Epithelial cell of prostate (primary cell): ENCODE results near the gene REST.
A peak's percentile ranks its signal among the peaks of the same experiment; 100 is the strongest.
"Not testable (repeated sequence)": the region's sequence is repeated elsewhere in the genome, so short reads cannot be mapped to it uniquely, and the experiment has no call there.

Source experiments
- DNase-seq: peaks from one replicate; pipeline ENCODE4 v3.0.0-alpha.2; 2011; ENCODE audit warnings: low read depth, low spot score
- H3K27ac ChIP-seq: fragments of 450-650 bp; 2 replicates; pipeline ENCODE4 v1.5.1; 2017; ENCODE audit warnings: mild to moderate bottlenecking

The REST gene

GRCh38 chr4:56909086-56909894 lies 1.6 kb downstream of the REST start:
- DNase-seq, result no peak
- peak overlapping the region; percentile 82 for H3K27ac ChIP-seq

GRCh38 chr4:56910172-56910967 lies 2.7 kb downstream of the REST start:
- no peak for DNase-seq
- H3K27ac ChIP-seq, result peak overlapping the region; percentile 82

- no peak for DNase-seq
- H3K27ac ChIP-seq, result no peak overlapping the region
Observed at GRCh38 chr4:56914336-56914735, 6.6 kb downstream of the REST start.

- DNase-seq, result not testable (repeated sequence)
Observed at GRCh38 chr4:56914977-56915376, 7.3 kb downstream of the REST start.

GRCh38 chr4:56927196-56927595 lies 19.5 kb downstream of the REST start:
- DNase-seq, result no peak

More at GRCh38 chr4:56914977-56915376, 7.3 kb downstream of the REST start:
- H3K27ac ChIP-seq, result not testable (repeated sequence)

GRCh38 chr4:56930638-56931037 lies 22.9 kb downstream of the REST start:
- H3K27ac ChIP-seq, result no peak overlapping the region
- DNase-seq, result no peak

More at GRCh38 chr4:56927196-56927595, 19.5 kb downstream of the REST start:
- H3K27ac ChIP-seq, result no peak overlapping the region

- H3K27ac ChIP-seq, result no peak overlapping the region
- no peak for DNase-seq
Observed at GRCh38 chr4:56931924-56932323, 24.2 kb downstream of the REST start.

- peak overlapping the region; percentile 65 for H3K27ac ChIP-seq
- DNase-seq, result peak; percentile 68
Observed at GRCh38 chr4:56937262-56937661, 29.6 kb downstream of the REST start.

- not testable (repeated sequence) for H3K27ac ChIP-seq, DNase-seq
Observed at GRCh38 chr4:56939826-56940225, 32.1 kb downstream of the REST start.

- no peak for DNase-seq
- H3K27ac ChIP-seq, result no peak overlapping the region
Observed at GRCh38 chr4:56940403-56940802, 32.7 kb downstream of the REST start.

- no peak overlapping the region for H3K27ac ChIP-seq
- no peak for DNase-seq
Observed at GRCh38 chr4:56940971-56941370, 33.3 kb downstream of the REST start.

- H3K27ac ChIP-seq, result no peak overlapping the region
- DNase-seq, result no peak
Observed at GRCh38 chr4:56941403-56941802, 33.7 kb downstream of the REST start.

GRCh38 chr4:56953680-56954520 lies 46.2 kb downstream of the REST start:
- H3K27ac ChIP-seq, result no peak overlapping the region
- DNase-seq, result no peak

GRCh38 chr4:56958111-56958517 lies 50.4 kb downstream of the REST start:
- DNase-seq, result peak; percentile 86
- H3K27ac ChIP-seq, result peak overlapping the region; percentile 69

- H3K27ac ChIP-seq, result peak overlapping the region; percentile 69
- no peak for DNase-seq
Observed at GRCh38 chr4:56959100-56959499, 51.4 kb downstream of the REST start.

GRCh38 chr4:56961107-56961500 lies 53.4 kb downstream of the REST start:
- no peak for DNase-seq
- peak overlapping the region; percentile 15 for H3K27ac ChIP-seq

- no peak for DNase-seq
- H3K27ac ChIP-seq, result no peak overlapping the region
Observed at GRCh38 chr4:56971383-56971782, 63.7 kb downstream of the REST start.

GRCh38 chr4:56972389-56972788 lies 64.7 kb downstream of the REST start:
- no peak overlapping the region for H3K27ac ChIP-seq
- no peak for DNase-seq

GRCh38 chr4:56972809-56973208 lies 65.1 kb downstream of the REST start:
- DNase-seq, result no peak
- no peak overlapping the region for H3K27ac ChIP-seq

- DNase-seq, result no peak
- no peak overlapping the region for H3K27ac ChIP-seq
Observed at GRCh38 chr4:56973336-56973735, 65.6 kb downstream of the REST start.
